Osteocyte (in vitro differentiated cells): ENCODE measurements around the gene OPN4. TPM values are rescaled to one million over a fixed set of nuclear protein-coding genes. Genes with fewer than 3 reads are reported as not detected.
A peak's percentile ranks its signal among the peaks of the same experiment; 100 is the strongest.

ENCODE experiments used
- DNase-seq: peaks from one replicate; pipeline ENCODE4 v3.0.0; 2021; ENCODE audit warnings: mixed read lengths; ENCODE audit not compliant: unreplicated experiment; ENCODE audit errors: extremely low spot score
- H3K27ac Mint-ChIP-seq: one replicate; pipeline ENCODE4 v1.8.0; 2021; ENCODE audit warnings: mild to moderate bottlenecking, mixed read lengths; ENCODE audit not compliant: unreplicated experiment
- H3K27me3 Mint-ChIP-seq: one replicate; pipeline ENCODE4 v1.8.0; 2021; ENCODE audit warnings: mixed read lengths; ENCODE audit not compliant: unreplicated experiment
- H3K36me3 Mint-ChIP-seq: one replicate; pipeline ENCODE4 v1.8.0; 2021; ENCODE audit warnings: mixed read lengths; ENCODE audit not compliant: unreplicated experiment
- H3K4me1 Mint-ChIP-seq: one replicate; pipeline ENCODE4 v1.8.0; 2021; ENCODE audit warnings: mixed read lengths; ENCODE audit not compliant: unreplicated experiment
- H3K4me3 Mint-ChIP-seq: one replicate; pipeline ENCODE4 v1.8.0; 2021; ENCODE audit warnings: mild to moderate bottlenecking, moderate library complexity, mixed read lengths; ENCODE audit not compliant: unreplicated experiment
- H3K9me3 Mint-ChIP-seq: one replicate; pipeline ENCODE4 v1.8.0; 2021; ENCODE audit warnings: mixed read lengths; ENCODE audit not compliant: unreplicated experiment
- total RNA-seq: library from RNA; stranded (reverse); gene quantifications from 2 replicates; pipeline ENCODE4 v1.2.1, GENCODE V29; 2021
- TF ChIP-seq, protein P1 (sequence below): fragments of 200-600 bp; sonication (generic); IDR thresholded peaks from 2 replicates; pipeline ENCODE4 v1.5.0; 2021; ENCODE audit warnings: antibody characterized with exemption, mild to moderate bottlenecking, moderate library complexity

The OPN4 gene
- total RNA-seq, 1 donor from 2014 or later = not detected

DNA sequence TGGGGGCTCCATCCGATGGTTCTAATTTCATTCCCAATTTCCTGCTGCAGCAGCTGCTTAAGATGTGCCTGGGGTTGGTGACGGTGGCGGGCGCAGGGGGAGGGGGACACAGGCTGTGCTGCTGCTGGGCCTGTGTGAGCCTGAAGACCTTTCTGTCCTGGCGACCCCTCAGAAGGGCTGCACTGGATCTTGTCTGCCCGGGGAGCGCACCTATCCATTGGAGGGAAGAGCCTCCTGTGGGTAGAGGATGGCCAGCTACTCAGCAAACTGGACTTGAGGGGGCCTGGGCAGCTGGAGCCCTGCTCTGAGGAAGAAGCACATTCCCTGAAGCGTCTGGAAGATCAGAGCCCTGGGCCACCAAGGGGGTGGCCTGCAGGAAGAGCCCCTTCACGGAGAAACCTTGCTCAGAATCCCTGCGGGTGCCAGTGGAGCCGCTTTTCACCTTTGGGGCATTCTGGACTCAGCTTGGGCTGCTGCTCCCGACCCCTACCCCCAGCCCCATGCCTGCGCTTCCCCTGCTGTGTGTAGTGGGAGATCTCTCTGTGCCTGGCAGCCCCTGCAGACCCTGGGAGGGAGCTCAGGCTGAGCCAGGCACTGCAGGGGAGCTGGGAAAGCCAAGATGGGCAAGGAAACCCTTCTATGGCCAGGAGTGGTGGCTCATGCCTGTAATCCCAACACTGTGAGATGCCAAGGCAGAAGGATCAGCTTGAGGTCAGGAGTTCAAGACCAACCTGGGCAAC lies 31.7 kb downstream of the OPN4 start:
- Mint-ChIP-seq H3K27me3 (no peaks in the 10 kb centered on the region), H3K4me3 (no peak overlapping the region)

DNA sequence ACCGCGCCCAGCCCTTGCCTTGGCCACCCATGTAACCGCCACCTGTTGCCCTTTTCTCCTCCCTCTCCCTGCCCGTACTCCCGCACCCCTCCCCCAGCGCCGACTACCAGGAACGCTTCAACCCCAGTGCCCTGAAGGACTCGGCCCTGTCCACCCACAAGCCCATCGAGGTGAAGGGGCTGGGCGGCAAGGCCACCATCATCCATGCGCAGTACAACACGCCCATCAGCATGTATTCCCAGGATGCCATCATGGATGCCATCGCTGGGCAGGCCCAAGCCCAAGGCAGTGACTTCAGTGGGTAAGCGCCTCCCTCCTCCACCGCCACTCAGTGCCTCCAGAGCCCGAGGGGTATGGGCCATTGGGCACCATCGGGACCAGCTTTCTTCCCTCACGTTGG lies 32.6 kb downstream of the OPN4 start:
- Mint-ChIP-seq H3K27ac (no peak overlapping the region), H3K27me3 (no peaks in the 10 kb centered on the region), H3K4me3 (no peak overlapping the region), H3K4me1 (peaks cover 57% of the 10 kb centered on the region), H3K36me3 (no peaks in the 10 kb centered on the region), H3K9me3 (no peaks in the 10 kb centered on the region)
- no peak for DNase-seq
- TF ChIP-seq, protein P1, sequence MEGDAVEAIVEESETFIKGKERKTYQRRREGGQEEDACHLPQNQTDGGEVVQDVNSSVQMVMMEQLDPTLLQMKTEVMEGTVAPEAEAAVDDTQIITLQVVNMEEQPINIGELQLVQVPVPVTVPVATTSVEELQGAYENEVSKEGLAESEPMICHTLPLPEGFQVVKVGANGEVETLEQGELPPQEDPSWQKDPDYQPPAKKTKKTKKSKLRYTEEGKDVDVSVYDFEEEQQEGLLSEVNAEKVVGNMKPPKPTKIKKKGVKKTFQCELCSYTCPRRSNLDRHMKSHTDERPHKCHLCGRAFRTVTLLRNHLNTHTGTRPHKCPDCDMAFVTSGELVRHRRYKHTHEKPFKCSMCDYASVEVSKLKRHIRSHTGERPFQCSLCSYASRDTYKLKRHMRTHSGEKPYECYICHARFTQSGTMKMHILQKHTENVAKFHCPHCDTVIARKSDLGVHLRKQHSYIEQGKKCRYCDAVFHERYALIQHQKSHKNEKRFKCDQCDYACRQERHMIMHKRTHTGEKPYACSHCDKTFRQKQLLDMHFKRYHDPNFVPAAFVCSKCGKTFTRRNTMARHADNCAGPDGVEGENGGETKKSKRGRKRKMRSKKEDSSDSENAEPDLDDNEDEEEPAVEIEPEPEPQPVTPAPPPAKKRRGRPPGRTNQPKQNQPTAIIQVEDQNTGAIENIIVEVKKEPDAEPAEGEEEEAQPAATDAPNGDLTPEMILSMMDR = no peak

More for the DNA sequence above, 31.7 kb downstream of the OPN4 start:
- H3K27ac Mint-ChIP-seq = no peak overlapping the region
- no peak for DNase-seq
- TF ChIP-seq, protein P1 = no peak
- peaks cover 57% of the 10 kb centered on the region for H3K4me1 Mint-ChIP-seq
- no peaks in the 10 kb centered on the region for H3K9me3 Mint-ChIP-seq
- no peaks in the 10 kb centered on the region for H3K36me3 Mint-ChIP-seq

DNA sequence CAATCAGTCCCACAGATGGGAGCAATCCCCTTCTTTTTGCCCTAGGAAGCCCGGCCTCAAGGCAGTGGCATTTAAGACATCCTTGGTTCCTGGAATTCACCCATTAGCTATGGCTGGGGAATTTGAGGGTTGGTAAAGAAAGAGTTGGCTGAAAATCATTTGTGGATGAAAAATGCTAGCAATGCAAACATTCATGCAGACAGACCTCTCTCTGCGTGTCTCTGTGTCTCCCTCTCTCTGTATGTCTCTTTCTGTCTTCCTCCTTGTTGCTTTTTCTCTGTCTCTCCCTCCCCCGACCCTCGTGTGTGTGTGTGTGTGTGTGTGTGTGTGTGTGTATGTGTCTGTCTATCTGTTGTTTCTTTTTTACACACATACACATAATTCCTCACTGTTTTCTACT lies 33.4 kb downstream of the OPN4 start:
- H3K36me3 Mint-ChIP-seq = no peaks in the 10 kb centered on the region
- H3K27me3 Mint-ChIP-seq = no peaks in the 10 kb centered on the region
- no peak for DNase-seq
- peak overlapping the region; percentile 56 for H3K27ac Mint-ChIP-seq
- TF ChIP-seq, protein P1 = no peak
- peaks cover 58% of the 10 kb centered on the region for H3K4me1 Mint-ChIP-seq
- H3K9me3 Mint-ChIP-seq = no peaks in the 10 kb centered on the region
- no peak overlapping the region for H3K4me3 Mint-ChIP-seq

DNA sequence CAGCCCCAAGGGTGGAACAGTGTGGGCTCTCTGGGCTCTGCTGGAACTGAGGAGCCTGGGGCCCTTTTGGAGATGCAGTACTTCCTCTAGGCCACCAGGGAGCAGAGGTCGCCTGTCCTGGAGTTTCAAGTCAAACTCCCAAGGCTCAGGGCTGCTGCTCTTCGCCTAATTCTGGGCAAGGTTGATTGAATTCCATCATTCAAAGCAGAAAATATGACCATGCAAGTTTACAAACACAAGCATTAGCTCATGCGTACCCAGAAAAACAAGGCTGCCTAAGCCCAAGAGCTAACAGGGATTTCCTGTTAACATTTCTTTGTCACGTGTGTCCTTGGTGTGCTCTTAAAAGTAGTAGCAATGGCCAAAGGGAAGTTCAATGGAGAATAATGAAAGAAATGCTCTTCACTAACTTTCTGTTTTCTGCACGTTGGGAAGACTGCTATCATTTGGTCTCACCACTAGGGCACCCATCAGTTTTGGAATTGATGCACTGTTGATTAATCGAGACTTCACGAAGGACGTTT lies 34.1 kb downstream of the OPN4 start:
- no peak for DNase-seq
- Mint-ChIP-seq H3K4me3 (no peak overlapping the region), H3K27me3 (no peaks in the 10 kb centered on the region), H3K9me3 (no peaks in the 10 kb centered on the region), H3K36me3 (no peaks in the 10 kb centered on the region), H3K27ac (peak overlapping the region; percentile 56), H3K4me1 (peaks cover 63% of the 10 kb centered on the region)
- TF ChIP-seq, protein P1 = peak; percentile 83

DNA sequence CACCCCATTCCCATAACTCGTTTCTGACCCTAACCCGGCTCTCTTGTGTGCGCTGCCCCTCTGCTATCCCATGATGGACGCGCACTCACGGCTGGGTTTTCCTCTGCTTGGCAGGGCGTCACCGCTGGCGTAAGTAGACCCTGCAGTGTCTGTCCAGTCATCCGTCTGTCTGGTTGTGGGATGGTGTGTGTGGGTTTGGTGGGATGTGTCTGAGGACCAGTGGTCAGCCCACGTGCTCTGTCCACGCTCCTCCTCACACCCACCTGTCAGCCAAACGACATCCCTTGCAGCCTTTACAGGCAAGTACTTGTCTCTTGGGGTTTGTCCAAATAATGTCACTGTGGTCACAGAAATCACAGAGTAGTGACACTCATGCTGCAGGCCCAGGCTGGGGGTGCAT lies 34.8 kb downstream of the OPN4 start:
- Mint-ChIP-seq H3K27ac (peak overlapping the region; percentile 34), H3K4me3 (no peak overlapping the region), H3K9me3 (no peaks in the 10 kb centered on the region), H3K4me1 (peaks cover 67% of the 10 kb centered on the region), H3K36me3 (no peaks in the 10 kb centered on the region), H3K27me3 (no peaks in the 10 kb centered on the region)
- TF ChIP-seq, protein P1 = no peak
- DNase-seq = no peak
